H9 (cell line): ENCODE data around the gene KIAA1614. TPM values are rescaled to one million over a fixed set of nuclear protein-coding genes. Genes with fewer than 3 reads are reported as not detected.

ENCODE experiments used
- DNase-seq: peaks from one replicate; pipeline ENCODE4 v3.0.0-alpha.2; 2017
- H2AFZ ChIP-seq: one replicate; pipeline ENCODE4 v1.6.1; 2013; ENCODE audit warnings: mild to moderate bottlenecking, low read length, control low read depth, moderate library complexity
- H2AK5ac ChIP-seq: 2 replicates; pipeline ENCODE4 v1.6.1; 2013; ENCODE audit warnings: low read length, control low read depth, mixed read lengths; ENCODE audit not compliant: insufficient read length
- H2BK120ac ChIP-seq: one replicate; pipeline ENCODE4 v1.6.1; 2013; ENCODE audit warnings: low read depth, mild to moderate bottlenecking, low read length, control low read depth, inconsistent platforms; ENCODE audit not compliant: poor library complexity, severe bottlenecking
- H2BK12ac ChIP-seq: 2 replicates; pipeline ENCODE4 v1.6.1; 2013; ENCODE audit warnings: low read length, control low read depth, mixed read lengths, low read depth; ENCODE audit not compliant: insufficient read length
- H2BK15ac ChIP-seq: 2 replicates; pipeline ENCODE4 v1.6.1; 2013; ENCODE audit warnings: low read depth, low read length, control low read depth
- H2BK20ac ChIP-seq: one replicate; pipeline ENCODE4 v1.6.1; 2013; ENCODE audit warnings: low read depth, mild to moderate bottlenecking, low read length, control low read depth, inconsistent platforms; ENCODE audit not compliant: poor library complexity, severe bottlenecking
- H2BK5ac ChIP-seq: 2 replicates; pipeline ENCODE4 v1.6.1; 2013; ENCODE audit warnings: low read length, control low read depth, mixed read lengths; ENCODE audit not compliant: insufficient read length
- H3K14ac ChIP-seq: 2 replicates; pipeline ENCODE4 v1.6.1; 2013; ENCODE audit warnings: low read length, control low read depth; ENCODE audit not compliant: insufficient read depth
- H3K18ac ChIP-seq: 2 replicates; pipeline ENCODE4 v1.6.1; 2013; ENCODE audit warnings: low read depth, mild to moderate bottlenecking, mixed read lengths, low read length, control low read depth; ENCODE audit not compliant: insufficient read length
- H3K23ac ChIP-seq: 2 replicates; pipeline ENCODE4 v1.6.1; 2013; ENCODE audit warnings: low read length, control low read depth, mixed read lengths, low read depth; ENCODE audit not compliant: insufficient read length
- H3K23me2 ChIP-seq: 2 replicates; pipeline ENCODE4 v1.6.1; 2013; ENCODE audit warnings: low read depth, mild to moderate bottlenecking, mixed read lengths, low read length, control low read depth; ENCODE audit not compliant: insufficient read length, poor library complexity, severe bottlenecking
- H3K27ac ChIP-seq: 2 replicates; pipeline ENCODE4 v1.5.1; 2013; ENCODE audit warnings: low read length, control low read depth, mixed read lengths, low read depth; ENCODE audit not compliant: insufficient read length
- H3K27me3 ChIP-seq: 2 replicates; pipeline ENCODE4 v1.6.1; 2013; ENCODE audit warnings: low read length, control low read depth, inconsistent platforms; ENCODE audit not compliant: insufficient read depth
- H3K4ac ChIP-seq: 2 replicates; pipeline ENCODE4 v1.6.1; 2013; ENCODE audit warnings: low read depth, mild to moderate bottlenecking, control low read depth, inconsistent platforms, low read length, moderate library complexity
- H3K4me1 ChIP-seq: 2 replicates; pipeline ENCODE4 v1.6.1; 2013; ENCODE audit warnings: low read length, control low read depth, inconsistent platforms; ENCODE audit not compliant: insufficient read depth
- H3K4me2 ChIP-seq: 2 replicates; pipeline ENCODE4 v1.6.1; 2013; ENCODE audit warnings: low read length, control low read depth, mixed read lengths; ENCODE audit not compliant: insufficient read length, insufficient read depth
- H3K56ac ChIP-seq: 2 replicates; pipeline ENCODE4 v1.6.1; 2013; ENCODE audit warnings: low read depth, mild to moderate bottlenecking, mixed read lengths, low read length, control low read depth; ENCODE audit not compliant: insufficient read length
- H3K79me1 ChIP-seq: 2 replicates; pipeline ENCODE4 v1.6.1; 2013; ENCODE audit warnings: low read depth, mild to moderate bottlenecking, moderate library complexity, low read length, control low read depth, inconsistent platforms; ENCODE audit not compliant: insufficient read depth, poor library complexity, severe bottlenecking
- H3K79me2 ChIP-seq: 2 replicates; pipeline ENCODE4 v1.6.1; 2013; ENCODE audit warnings: low read length, control low read depth, inconsistent platforms; ENCODE audit not compliant: insufficient read depth
- H3K9ac ChIP-seq: 2 replicates; pipeline ENCODE4 v1.6.1; 2013; ENCODE audit warnings: low read length, control low read depth, mixed read lengths; ENCODE audit not compliant: insufficient read length; ENCODE audit errors: extremely low read depth
- H3K9me3 ChIP-seq: one replicate; pipeline ENCODE4 v1.6.1; 2013; ENCODE audit warnings: low read depth, low read length, inconsistent platforms; ENCODE audit not compliant: control insufficient read depth
- H3T11ph ChIP-seq: one replicate; pipeline ENCODE4 v1.6.1; 2013; ENCODE audit warnings: mild to moderate bottlenecking, low read length, control low read depth, inconsistent platforms
- H4K20me1 ChIP-seq: one replicate; pipeline ENCODE4 v1.6.1; 2013; ENCODE audit not compliant: control insufficient read depth, insufficient read length, insufficient read depth
- H4K5ac ChIP-seq: 2 replicates; pipeline ENCODE4 v1.6.1; 2013; ENCODE audit warnings: low read depth, mild to moderate bottlenecking, mixed read lengths, low read length, control low read depth; ENCODE audit not compliant: insufficient read length
- H4K8ac ChIP-seq: replicated peaks from 2 replicates; pipeline ENCODE4 v1.6.1; 2013; ENCODE audit warnings: low read length, control low read depth, mixed read lengths, low read depth; ENCODE audit not compliant: insufficient read length
- H4K91ac ChIP-seq: 2 replicates; pipeline ENCODE4 v1.6.1; 2013; ENCODE audit warnings: low read depth, mild to moderate bottlenecking, moderate library complexity, mixed read lengths, low read length, control low read depth; ENCODE audit not compliant: insufficient read length
- H3K27ac Mint-ChIP-seq, 3 experiments: 2 replicates in 2 of 3; 3 replicates in 1 of 3; pipeline ENCODE4 v1.8.0; 2020 to 2021; ENCODE audit warnings: mixed read lengths in 3 of 3, mild to moderate bottlenecking in 1 of 3, moderate library complexity in 1 of 3
- H3K27me3 Mint-ChIP-seq: 2 replicates; pipeline ENCODE4 v1.8.0; 2021; ENCODE audit warnings: low read depth, mild to moderate bottlenecking, moderate library complexity, mixed read lengths
- H3K36me3 Mint-ChIP-seq, 3 experiments: 2 replicates in 2 of 3; 3 replicates in 1 of 3; pipeline ENCODE4 v1.8.0; 2020 to 2021; ENCODE audit warnings: low read depth in 3 of 3, mixed read lengths in 3 of 3; ENCODE audit not compliant: insufficient read depth in 1 of 3
- H3K4me1 Mint-ChIP-seq, 2 experiments: 2 replicates each; pipeline ENCODE4 v1.8.0; 2020; ENCODE audit warnings: mixed read lengths in 2 of 2
- H3K4me3 Mint-ChIP-seq, 2 experiments: 2 replicates in 1 of 2; 3 replicates in 1 of 2; pipeline ENCODE4 v1.8.0; 2020 to 2021; ENCODE audit warnings: mild to moderate bottlenecking in 2 of 2, mixed read lengths in 2 of 2, moderate library complexity in 1 of 2
- H3K9me3 Mint-ChIP-seq, 2 experiments: 2 replicates in 1 of 2; 3 replicates in 1 of 2; pipeline ENCODE4 v1.8.0; 2020; ENCODE audit warnings: mild to moderate bottlenecking in 2 of 2, mixed read lengths in 2 of 2, moderate library complexity in 1 of 2
- WGBS: extraction: QIAGEN DNeasy Blood & Tissue Kit; methylation state at CpG from one replicate; pipeline ENCODE4 v1.1.7; 2013; ENCODE audit warnings: missing lambda C conversion rate, low lambda C conversion rate, mixed read lengths; ENCODE audit not compliant: insufficient read length; ENCODE audit errors: extremely low coverage; 5-methylcytosine and 5-hydroxymethylcytosine counted together
- total RNA-seq: library from RNA; stranded (reverse); gene quantifications from 2 replicates; pipeline ENCODE4 v1.2.1, GENCODE V29; 2021
- TF ChIP-seq, protein P1 (sequence below): fragments of 200-600 bp; sonication (generic); conservative IDR thresholded peaks from 3 replicates; pipeline ENCODE4 v1.8.0; 2021; ENCODE audit warnings: antibody characterized with exemption, mild to moderate bottlenecking

Gene KIAA1614
- total RNA-seq, 1 experiment from 2014 or later = 1.3 TPM

DNA sequence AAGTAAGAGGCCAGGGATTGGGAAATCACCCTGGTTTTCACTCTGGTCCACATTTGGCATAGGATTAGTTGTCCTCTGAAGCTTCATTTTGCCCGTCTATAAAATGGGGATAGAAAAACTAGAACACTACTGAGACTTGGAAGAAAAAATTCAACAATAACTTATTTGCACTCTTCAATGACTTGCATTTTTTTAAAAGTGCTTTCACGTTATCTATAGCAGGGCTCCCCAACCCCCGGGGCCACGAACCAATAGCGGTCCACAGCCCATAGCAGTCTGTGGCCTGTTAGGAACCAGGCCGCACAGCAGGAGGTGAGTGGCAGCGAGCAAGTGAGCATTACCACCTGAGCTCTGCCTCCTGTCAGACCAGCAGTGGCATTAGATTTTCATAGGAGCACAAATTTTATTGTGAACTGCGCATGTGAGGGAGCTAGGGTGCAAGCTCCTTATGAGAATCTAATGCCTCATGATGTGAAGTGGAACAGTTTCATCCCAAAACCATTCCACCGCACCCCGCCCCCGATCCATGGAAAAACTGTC lies 2.8 kb downstream of the KIAA1614 start:
- Histone ChIP-seq H3K23me2 (peaks cover 7% of the 10 kb centered on the region), H3K79me1 (no peaks in the 10 kb centered on the region), H2AFZ (no peak overlapping the region), H3K27ac (no peak overlapping the region), H3K4me1 (no peaks in the 10 kb centered on the region), H3K9ac (no peak overlapping the region), H3K56ac (no peak overlapping the region), H4K8ac (no peak overlapping the region), H3K4me2 (no peak overlapping the region), H2BK12ac (no peak overlapping the region), H2BK120ac (no peak overlapping the region), H3K27me3 (no peaks in the 10 kb centered on the region), H4K91ac (no peak overlapping the region), H3K4ac (no peak overlapping the region), H2BK15ac (no peak overlapping the region), H3K23ac (no peak overlapping the region), H3K18ac (no peak overlapping the region), H3K79me2 (no peaks in the 10 kb centered on the region), H3K14ac (no peak overlapping the region), H4K20me1 (no peaks in the 10 kb centered on the region), H2BK20ac (no peak overlapping the region), H2AK5ac (no peak overlapping the region), H3T11ph (no peak overlapping the region), H3K9me3 (no peaks in the 10 kb centered on the region), H2BK5ac (no peak overlapping the region), H4K5ac (no peak overlapping the region)
- no CpG with 5 or more reads among the region's 11 CpGs for WGBS
- peaks cover 26% of the 10 kb centered on the region for H3K27me3 Mint-ChIP-seq
- TF ChIP-seq, protein P1, sequence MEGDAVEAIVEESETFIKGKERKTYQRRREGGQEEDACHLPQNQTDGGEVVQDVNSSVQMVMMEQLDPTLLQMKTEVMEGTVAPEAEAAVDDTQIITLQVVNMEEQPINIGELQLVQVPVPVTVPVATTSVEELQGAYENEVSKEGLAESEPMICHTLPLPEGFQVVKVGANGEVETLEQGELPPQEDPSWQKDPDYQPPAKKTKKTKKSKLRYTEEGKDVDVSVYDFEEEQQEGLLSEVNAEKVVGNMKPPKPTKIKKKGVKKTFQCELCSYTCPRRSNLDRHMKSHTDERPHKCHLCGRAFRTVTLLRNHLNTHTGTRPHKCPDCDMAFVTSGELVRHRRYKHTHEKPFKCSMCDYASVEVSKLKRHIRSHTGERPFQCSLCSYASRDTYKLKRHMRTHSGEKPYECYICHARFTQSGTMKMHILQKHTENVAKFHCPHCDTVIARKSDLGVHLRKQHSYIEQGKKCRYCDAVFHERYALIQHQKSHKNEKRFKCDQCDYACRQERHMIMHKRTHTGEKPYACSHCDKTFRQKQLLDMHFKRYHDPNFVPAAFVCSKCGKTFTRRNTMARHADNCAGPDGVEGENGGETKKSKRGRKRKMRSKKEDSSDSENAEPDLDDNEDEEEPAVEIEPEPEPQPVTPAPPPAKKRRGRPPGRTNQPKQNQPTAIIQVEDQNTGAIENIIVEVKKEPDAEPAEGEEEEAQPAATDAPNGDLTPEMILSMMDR = no peak
- no peak overlapping the region for H3K27ac Mint-ChIP-seq
- peaks cover 0 to 5% (median 0%) of the 10 kb centered on the region in 3 experiments; a peak in 2 of 7 replicates for H3K36me3 Mint-ChIP-seq
- no peak overlapping the region for H3K4me3 Mint-ChIP-seq
- peaks cover 15 to 37% of the 10 kb centered on the region in 2 experiments for H3K4me1 Mint-ChIP-seq
- no peaks in the 10 kb centered on the region for H3K9me3 Mint-ChIP-seq
- no peak for DNase-seq
